Fibroblast of pulmonary artery (primary cell): ENCODE data around the gene PTPRD.
A peak's percentile ranks its signal among the peaks of the same experiment; 100 is the strongest.

Experiments
- DNase-seq: peaks from one replicate; pipeline ENCODE4 v3.0.0-alpha.2; 2010; ENCODE audit warnings: low read depth
- H3K4me3 ChIP-seq: replicated peaks from 2 replicates; pipeline ENCODE4 v1.5.1; 2011; ENCODE audit warnings: low read depth, mild to moderate bottlenecking, control low read depth, low read length, moderate library complexity
- CTCF ChIP-seq: IDR thresholded peaks from 2 replicates; pipeline ENCODE4 v1.5.1; 2011; ENCODE audit warnings: mild to moderate bottlenecking, control low read depth, low read length, inconsistent platforms; ENCODE audit errors: missing control alignments

Gene PTPRD

GRCh38 chr9:8857926-8858595 is 1754.7 kb downstream of the PTPRD start:
- H3K4me3 ChIP-seq = peak overlapping the region; percentile 57
- peak; percentile 32 for DNase-seq
- TF ChIP-seq CTCF = no peak

- H3K4me3 ChIP-seq = peak overlapping the region; percentile 57
- peak; percentile 12 for DNase-seq
- no peak for TF ChIP-seq CTCF
Measured at GRCh38 chr9:8857068-8857925, 1755.5 kb downstream of the PTPRD start.

GRCh38 chr9:8856396-8857067 is 1756.3 kb downstream of the PTPRD start:
- DNase-seq = no peak
- H3K4me3 ChIP-seq = peak overlapping the region; percentile 57
- no peak for TF ChIP-seq CTCF

GRCh38 chr9:8855046-8855445 is 1757.8 kb downstream of the PTPRD start:
- no peak overlapping the region for H3K4me3 ChIP-seq
- TF ChIP-seq CTCF = peak; percentile 53
- DNase-seq = peak; percentile 31

- no peak for DNase-seq
Measured at GRCh38 chr9:8852301-8852864, 1760.4 kb downstream of the PTPRD start.

GRCh38 chr9:8850914-8851313 is 1761.9 kb downstream of the PTPRD start:
- no peak for DNase-seq
- H3K4me3 ChIP-seq = no peak overlapping the region
- no peak for TF ChIP-seq CTCF

More at GRCh38 chr9:8852301-8852864, 1760.4 kb downstream of the PTPRD start:
- H3K4me3 ChIP-seq = no peak overlapping the region
- no peak for TF ChIP-seq CTCF
